Large intestine (tissue), 1 donor: ENCODE measurements around the gene RAB41. TPM values are rescaled to one million over a fixed set of nuclear protein-coding genes. Genes with fewer than 3 reads are reported as not detected.

ENCODE experiments used
- polyA plus RNA-seq: library from polyadenylated mRNA; unstranded; fragments of 120-200 nt; gene quantifications from one replicate; pipeline ENCODE4 v1.2.1, GENCODE V29; 2013

Gene RAB41
- polyA plus RNA-seq, 1 donor = 0.69 TPM

Other genes starting within 250 kb of the RAB41 start
- gene AWAT2, start 232.2 kb upstream of the RAB41 start, polyA plus RNA-seq = not detected
- gene OTUD6A, start 219.7 kb upstream of the RAB41 start, polyA plus RNA-seq = not detected
- 141 TPM for gene IGBP1, start 148.7 kb upstream of the RAB41 start, polyA plus RNA-seq
- gene DGAT2L6, start 104.7 kb upstream of the RAB41 start, polyA plus RNA-seq = not detected
- gene AWAT1, start 47.5 kb upstream of the RAB41 start, polyA plus RNA-seq = 0.18 TPM
- 2.6 TPM for gene P2RY4, start 22.0 kb upstream of the RAB41 start, polyA plus RNA-seq
- 0.43 TPM for gene ARR3, start 13.8 kb upstream of the RAB41 start, polyA plus RNA-seq
- 48.6 TPM for gene PDZD11, start 7.8 kb downstream of the RAB41 start, polyA plus RNA-seq
- 7.7 TPM for gene KIF4A, start 7.9 kb downstream of the RAB41 start, polyA plus RNA-seq
- 19.9 TPM for gene GDPD2, start 141.1 kb downstream of the RAB41 start, polyA plus RNA-seq
- 37.4 TPM for gene DLG3, start 162.7 kb downstream of the RAB41 start, polyA plus RNA-seq